ENCODE measurements around the gene SYN1.

DNA sequence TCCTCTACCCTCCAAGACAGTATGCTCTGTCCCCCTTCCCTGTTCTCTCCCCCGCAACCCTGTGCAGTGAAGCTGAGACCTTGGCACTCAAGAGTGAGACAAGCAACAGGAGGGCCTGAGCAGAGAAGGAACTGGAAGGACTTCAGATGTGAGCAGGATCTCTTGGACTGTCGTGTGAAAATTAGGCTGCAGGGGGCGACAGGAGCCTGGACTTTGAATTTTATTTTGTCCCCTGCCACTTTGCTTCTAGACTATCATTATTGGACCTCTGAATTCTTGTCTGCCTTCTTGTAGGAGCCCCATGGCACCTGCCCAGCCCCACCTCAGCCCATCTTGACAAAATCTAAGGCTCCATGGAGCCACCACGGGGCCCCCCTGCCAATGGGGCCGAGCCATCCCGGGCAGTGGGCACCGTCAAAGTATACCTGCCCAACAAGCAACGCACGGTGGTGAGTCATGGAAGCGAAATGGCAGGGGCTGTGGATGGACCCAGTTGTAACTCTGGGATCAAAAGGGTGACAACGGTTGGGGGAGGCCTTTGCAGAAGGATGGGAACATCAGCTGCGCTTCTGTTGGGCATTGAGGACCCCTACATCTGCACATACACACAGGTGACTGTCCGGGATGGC is 56.9 kb downstream of the SYN1 start:
- TF ChIP-seq, protein P1, sequence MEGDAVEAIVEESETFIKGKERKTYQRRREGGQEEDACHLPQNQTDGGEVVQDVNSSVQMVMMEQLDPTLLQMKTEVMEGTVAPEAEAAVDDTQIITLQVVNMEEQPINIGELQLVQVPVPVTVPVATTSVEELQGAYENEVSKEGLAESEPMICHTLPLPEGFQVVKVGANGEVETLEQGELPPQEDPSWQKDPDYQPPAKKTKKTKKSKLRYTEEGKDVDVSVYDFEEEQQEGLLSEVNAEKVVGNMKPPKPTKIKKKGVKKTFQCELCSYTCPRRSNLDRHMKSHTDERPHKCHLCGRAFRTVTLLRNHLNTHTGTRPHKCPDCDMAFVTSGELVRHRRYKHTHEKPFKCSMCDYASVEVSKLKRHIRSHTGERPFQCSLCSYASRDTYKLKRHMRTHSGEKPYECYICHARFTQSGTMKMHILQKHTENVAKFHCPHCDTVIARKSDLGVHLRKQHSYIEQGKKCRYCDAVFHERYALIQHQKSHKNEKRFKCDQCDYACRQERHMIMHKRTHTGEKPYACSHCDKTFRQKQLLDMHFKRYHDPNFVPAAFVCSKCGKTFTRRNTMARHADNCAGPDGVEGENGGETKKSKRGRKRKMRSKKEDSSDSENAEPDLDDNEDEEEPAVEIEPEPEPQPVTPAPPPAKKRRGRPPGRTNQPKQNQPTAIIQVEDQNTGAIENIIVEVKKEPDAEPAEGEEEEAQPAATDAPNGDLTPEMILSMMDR (IDR thresholded peaks at IDR 0.05; ENCODE audit: insufficient read depth, low read depth, low read length), result peak; percentile 5
- no peak for TF ChIP-seq EZH2 (IDR thresholded peaks at IDR 0.05; ENCODE audit: insufficient read depth, low read length)
